Sigmoid colon (tissue), 7 donors: ENCODE results near the gene PRICKLE4. TPM values are rescaled to one million over a fixed set of nuclear protein-coding genes. Genes with fewer than 3 reads are reported as not detected.

Experiments
- DNase-seq: peaks from one replicate; pipeline ENCODE4 v3.0.0-alpha.2; 2019
- H3K27ac ChIP-seq, 4 donors: fragments of 200-600 bp; sonication (generic); one replicate each; pipeline ENCODE4 v1.5.1; 2016 to 2019; ENCODE audit warnings: mild to moderate bottlenecking in 1 of 4
- H3K27me3 ChIP-seq, 3 donors: fragments of 200-600 bp; sonication (generic); one replicate each; pipeline ENCODE4 v1.5.1; 2019; ENCODE audit warnings: mild to moderate bottlenecking in 1 of 3
- H3K36me3 ChIP-seq, 4 donors: fragments of 200-600 bp; sonication (generic); one replicate each; pipeline ENCODE4 v1.5.1; 2016 to 2019
- H3K4me1 ChIP-seq, 4 donors: fragments of 200-600 bp; sonication (generic); one replicate each; pipeline ENCODE4 v1.5.1; 2017 to 2019
- H3K4me3 ChIP-seq, 4 donors: fragments of 200-600 bp; sonication (generic); one replicate each; pipeline ENCODE4 v1.5.1; 2017 to 2019; ENCODE audit warnings: mild to moderate bottlenecking in 2 of 4, moderate library complexity in 1 of 4
- H3K9me3 ChIP-seq, 4 donors: fragments of 200-600 bp in 3 of 4; sonication (generic) in 3 of 4; one replicate each; pipeline versions ENCODE4 v1.5.1 to v1.6.1; 2013 to 2019
- CTCF ChIP-seq, 4 experiments: fragments of 450-650 bp in 3 of 4; fragments of 200-600 bp in 1 of 4; IDR thresholded peaks; one replicate each; pipeline ENCODE4 v1.5.1; 2016 to 2019; ENCODE audit warnings: antibody characterized with exemption in 4 of 4, mild to moderate bottlenecking in 3 of 4, moderate library complexity in 2 of 4
- EP300 ChIP-seq, 4 donors: sonication (generic); formaldehyde crosslinking; IDR thresholded peaks; one replicate each; pipeline ENCODE4 v1.6.1; 2017; ENCODE audit warnings: antibody characterized with exemption in 4 of 4
- POLR2A ChIP-seq, 2 donors: fragments of 450-650 bp; IDR thresholded peaks; one replicate each; pipeline ENCODE4 v1.6.1; 2016; ENCODE audit warnings: antibody characterized with exemption in 2 of 2, mild to moderate bottlenecking in 2 of 2, moderate library complexity in 2 of 2
- POLR2AphosphoS5 ChIP-seq, 4 donors: sonication (generic); formaldehyde crosslinking; IDR thresholded peaks; one replicate each; pipeline ENCODE4 v1.6.1; 2017; ENCODE audit warnings: antibody characterized with exemption in 4 of 4
- WGBS, 2 donors: extraction: QIAGEN DNeasy Blood & Tissue Kit; methylation state at CpG; one replicate each; pipeline ENCODE4 v1.1.7; 2013; 5-methylcytosine and 5-hydroxymethylcytosine counted together
- intact Hi-C: fragments of 100-400 bp; cut with DNase I; formaldehyde crosslinking; loops from one replicate; pipeline ENCODE4 v1.15.1; 2023
- polyA plus RNA-seq, 3 donors: library from polyadenylated mRNA; stranded (reverse); fragments of 200-250 nt; gene quantifications; one replicate each; pipeline ENCODE4 v1.2.3, GENCODE V29; 2013
- total RNA-seq, 4 donors: library from RNA; depleted of rRNA; stranded (reverse); fragments of >200 nt; gene quantifications; one replicate each; pipeline ENCODE4 v1.1.0, GENCODE V29; 2016
- donor health status: healthy with polysubstance abuse.
- donor health status: Bipolar disorder and iron deficiency.
- donor health status: healthy.

PRICKLE4 gene
- total and polyA plus RNA-seq, 7 donors: 1.5 to 13.8 (median 4.1) TPM; not detected in 2

- Histone ChIP-seq H3K4me3 (no peak overlapping the region), H3K27me3 (no peaks in the 10 kb centered on the region), H3K4me1 (peaks cover 0 to 5% (median 0%) of the 10 kb centered on the region in 4 donors), H3K27ac (peak overlapping the region in 1 of 4 donors; percentile 9), H3K9me3 (no peaks in the 10 kb centered on the region), H3K36me3 (no peaks in the 10 kb centered on the region)
- WGBS, 2 donors: 75 to 87% methylated on average over 13 of the region's 13 CpGs
- intact Hi-C loops: no loop called here
- DNase-seq: no peak
- no peak for TF ChIP-seq CTCF (IDR thresholded peaks at IDR 0.05)
- no peak for TF ChIP-seq EP300 (IDR thresholded peaks at IDR 0.05)
- no peak for TF ChIP-seq POLR2AphosphoS5 (IDR thresholded peaks at IDR 0.05)
- TF ChIP-seq POLR2A (IDR thresholded peaks at IDR 0.05): no peak
Observed at GRCh38 chr6:41824571-41825569, 44.3 kb downstream of the PRICKLE4 start.

DNA sequence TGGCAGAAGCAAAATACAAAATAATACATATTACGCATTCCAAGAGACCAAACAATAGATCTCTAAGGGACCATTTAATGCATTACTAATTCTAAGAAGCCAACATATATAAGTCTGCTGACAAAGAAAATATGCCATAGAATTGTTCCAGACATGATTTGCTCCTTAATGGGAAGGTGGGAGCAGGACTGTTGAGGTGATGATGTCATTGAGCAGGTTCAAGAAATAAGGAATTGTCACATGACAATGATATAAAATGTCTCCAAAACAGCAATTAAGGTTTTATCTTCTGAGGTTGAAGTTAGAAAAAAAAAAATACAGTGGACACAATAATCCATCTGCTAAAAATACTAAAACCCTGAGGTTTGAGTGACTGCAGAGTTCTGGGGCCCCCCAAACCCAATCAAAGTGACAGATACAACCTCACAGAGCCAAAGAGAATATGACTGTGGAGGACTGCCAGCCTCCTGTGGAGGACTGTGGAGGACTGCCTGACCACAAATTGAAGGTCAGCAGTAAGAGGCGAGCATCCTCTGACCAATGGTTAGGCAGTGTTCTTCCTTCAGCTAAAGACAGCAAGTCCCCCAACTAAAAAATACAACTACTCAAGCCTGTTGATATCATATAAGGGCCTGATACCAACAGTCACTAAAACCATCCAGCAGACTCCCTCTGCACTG, 45.9 kb downstream of the PRICKLE4 start:
- Histone ChIP-seq H3K9me3 (no peaks in the 10 kb centered on the region), H3K27me3 (no peaks in the 10 kb centered on the region), H3K4me3 (no peak overlapping the region), H3K4me1 (peaks cover 0 to 5% (median 0%) of the 10 kb centered on the region in 4 donors), H3K27ac (no peak overlapping the region), H3K36me3 (no peaks in the 10 kb centered on the region)
- no peak for DNase-seq
- WGBS, 2 donors: 95 to 96% methylated on average over 2 of the region's 2 CpGs
- intact Hi-C loops: no loop called here
- no peak for TF ChIP-seq CTCF (IDR thresholded peaks at IDR 0.05)
- no peak for TF ChIP-seq EP300 (IDR thresholded peaks at IDR 0.05)
- no peak for TF ChIP-seq POLR2A (IDR thresholded peaks at IDR 0.05)
- no peak for TF ChIP-seq POLR2AphosphoS5 (IDR thresholded peaks at IDR 0.05)

- H3K4me1 ChIP-seq: no peaks in the 10 kb centered on the region
- TF ChIP-seq POLR2AphosphoS5 (IDR thresholded peaks at IDR 0.05): no peak
- TF ChIP-seq POLR2A (IDR thresholded peaks at IDR 0.05): no peak
- TF ChIP-seq EP300 (IDR thresholded peaks at IDR 0.05): no peak
- no peak for TF ChIP-seq CTCF (IDR thresholded peaks at IDR 0.05)
- no peak overlapping the region for H3K27ac ChIP-seq
- no peak overlapping the region for H3K4me3 ChIP-seq
- DNase-seq: no peak
- WGBS, 2 donors: 82 to 90% methylated on average over 3 of the region's 3 CpGs
- intact Hi-C loops: no loop called here
- H3K27me3 ChIP-seq: no peaks in the 10 kb centered on the region
- no peaks in the 10 kb centered on the region for H3K36me3 ChIP-seq
- H3K9me3 ChIP-seq: no peaks in the 10 kb centered on the region
Observed at GRCh38 chr6:41832263-41832662, 51.7 kb downstream of the PRICKLE4 start.

DNA sequence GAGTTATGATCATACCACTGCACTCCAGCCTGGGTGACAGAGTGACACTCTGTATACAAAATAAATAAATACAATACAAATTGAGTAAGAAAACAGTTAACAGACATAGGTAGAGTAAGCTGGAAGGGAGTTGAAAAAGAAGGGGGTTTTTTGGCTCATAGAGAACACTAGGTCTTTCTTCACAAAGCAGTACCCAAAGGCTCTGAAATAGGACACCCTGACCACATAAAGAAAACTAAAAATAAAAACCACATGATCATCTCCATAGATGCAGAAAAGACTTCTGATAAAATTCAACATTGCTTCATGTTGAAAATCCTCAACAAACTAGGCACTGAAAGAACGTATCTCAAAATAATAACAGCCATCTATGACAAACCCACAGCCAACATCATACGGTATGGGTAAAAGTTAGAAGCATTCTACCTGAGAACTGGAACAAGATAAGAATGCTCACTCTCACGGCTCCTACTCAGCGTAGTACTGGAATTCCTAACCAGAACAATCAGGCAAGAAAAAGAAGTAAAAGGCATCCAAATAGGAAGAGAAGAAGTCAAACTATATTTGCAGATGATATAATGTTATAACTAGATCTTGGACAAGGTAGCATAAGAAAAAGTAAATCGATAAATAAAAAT, 55.6 kb downstream of the PRICKLE4 start:
- Histone ChIP-seq H3K9me3 (no peaks in the 10 kb centered on the region), H3K4me1 (no peaks in the 10 kb centered on the region), H3K4me3 (no peak overlapping the region), H3K27ac (no peak overlapping the region), H3K27me3 (no peaks in the 10 kb centered on the region), H3K36me3 (no peaks in the 10 kb centered on the region)
- no peak for TF ChIP-seq POLR2A (IDR thresholded peaks at IDR 0.05)
- no peak for TF ChIP-seq EP300 (IDR thresholded peaks at IDR 0.05)
- no peak for TF ChIP-seq POLR2AphosphoS5 (IDR thresholded peaks at IDR 0.05)
- TF ChIP-seq CTCF (IDR thresholded peaks at IDR 0.05): no peak
- intact Hi-C loops: no loop called here
- DNase-seq: no peak
- WGBS, 2 donors: 84 to 90% methylated on average over 5 of the region's 5 CpGs
